ENCODE data around the gene CUBN.
A peak's percentile ranks its signal among the peaks of the same experiment; 100 is the strongest.

Gene CUBN

GRCh38 chr10:16787361-16787791 lies 342.2 kb downstream of the CUBN start:
- DNase-seq (ENCODE audit: low spot score) = no peak

- DNase-seq (ENCODE audit: low spot score) = no peak
These were observed 349.2 kb downstream of the CUBN start for GRCh38 chr10:16780338-16780880.

- DNase-seq (ENCODE audit: low spot score) = no peak
These were observed 350.2 kb downstream of the CUBN start for GRCh38 chr10:16779384-16779915.

- peak; percentile 85 for DNase-seq (ENCODE audit: low spot score)
These were observed 351.9 kb downstream of the CUBN start for GRCh38 chr10:16777473-16778370.

- DNase-seq (ENCODE audit: low spot score) = no peak
These were observed 352.7 kb downstream of the CUBN start for GRCh38 chr10:16776896-16777295.

Data from COLO829 (cell line).